Endothelial cell of umbilical vein (primary cell): ENCODE results near the gene TOPORS. TPM values are rescaled to one million over a fixed set of nuclear protein-coding genes. Genes with fewer than 3 reads are reported as not detected.

Source experiments
- BruUV-seq: library from RNA; stranded (reverse); fragments of 400-500 nt; replicated peaks from 2 replicates; lab custom pipeline; 2021; lab: Mats Ljungman, UMichigan
- CTCF ChIA-PET: fragments of 300-600, 350-600 bp; sonication (Branson Sonifier 250); formaldehyde crosslinking; loops from one replicate; lab custom pipeline; 2021; ENCODE audit warnings: antibody characterized with exemption, inconsistent platforms; lab: Charles Lee
- POLR2A ChIA-PET: fragments of 300-600, 350-600 bp; sonication (Branson Sonifier 250); formaldehyde crosslinking; loops from one replicate; lab custom pipeline; 2021; ENCODE audit warnings: antibody characterized with exemption, inconsistent platforms; lab: Charles Lee
- DNase-seq: peaks from one replicate; pipeline ENCODE4 v3.0.0-alpha.2; 2011; ENCODE audit warnings: low read depth, low spot score
- FAIRE-seq: peaks from 2 replicates; lab custom pipeline; 2011; peaks lifted over from hg19 to GRCh38; lab: Jason Lieb, UNC
- H2AFZ ChIP-seq: 2 replicates; pipeline ENCODE4 v1.6.0; 2012; ENCODE audit warnings: low read depth, low read length, control low read depth, inconsistent platforms
- H3K27ac ChIP-seq: 2 replicates; pipeline ENCODE4 v1.5.1; 2011; ENCODE audit warnings: low read depth, mild to moderate bottlenecking, control low read depth, low read length, moderate library complexity; ENCODE audit not compliant: insufficient read depth
- H3K27me3 ChIP-seq, 2 experiments: 2 replicates each; pipeline versions ENCODE4 v1.6.0 to v1.6.1; 2011; ENCODE audit warnings: low read length in 2 of 2, mixed read lengths in 1 of 2; ENCODE audit not compliant: control insufficient read depth in 2 of 2, insufficient read depth in 2 of 2
- H3K36me3 ChIP-seq, 2 experiments: 2 replicates in 1 of 2; 3 replicates in 1 of 2; pipeline ENCODE4 v1.5.1; 2011; ENCODE audit warnings: low read length in 2 of 2, mild to moderate bottlenecking in 1 of 2, moderate library complexity in 1 of 2; ENCODE audit not compliant: control insufficient read depth in 2 of 2, insufficient read depth in 2 of 2; ENCODE audit errors: extremely low read depth in 1 of 2
- H3K4me1 ChIP-seq: 3 replicates; pipeline ENCODE4 v1.5.1; 2011; ENCODE audit warnings: mild to moderate bottlenecking, low read length; ENCODE audit not compliant: control insufficient read depth, insufficient read depth; ENCODE audit errors: extremely low read depth
- H3K4me2 ChIP-seq: 2 replicates; pipeline ENCODE4 v1.6.1; 2011; ENCODE audit warnings: low read length, control low read depth, mixed read lengths; ENCODE audit not compliant: insufficient read depth
- H3K4me3 ChIP-seq, 3 experiments: fragments of 200-600 bp in 1 of 3; sonication (generic), shearing (Covaris generic) in 1 of 3; replicated peaks in 1 of 3; 2 replicates each; pipeline ENCODE4 v1.5.1; 2011 to 2016; ENCODE audit warnings: control low read depth in 3 of 3, low read length in 3 of 3, mild to moderate bottlenecking in 2 of 3, inconsistent platforms in 1 of 3, low read depth in 1 of 3, moderate library complexity in 1 of 3; ENCODE audit not compliant: insufficient read depth in 1 of 3
- H3K79me2 ChIP-seq: 2 replicates; pipeline ENCODE4 v1.6.0; 2012; ENCODE audit warnings: low read length, inconsistent platforms; ENCODE audit not compliant: control insufficient read depth, insufficient read depth
- H3K9ac ChIP-seq: replicated peaks from 2 replicates; pipeline ENCODE3; 2011; ENCODE audit warnings: low read length, control low read depth; ENCODE audit not compliant: insufficient read depth; ENCODE audit errors: extremely low read depth
- H3K9me1 ChIP-seq: replicated peaks from 3 replicates; pipeline ENCODE4 v1.6.0; 2011; ENCODE audit warnings: mild to moderate bottlenecking, low read length; ENCODE audit not compliant: control insufficient read depth, insufficient read depth; ENCODE audit errors: extremely low read depth
- H3K9me3 ChIP-seq: replicated peaks from 2 replicates; pipeline ENCODE4 v1.5.1; 2012; ENCODE audit warnings: low read length, inconsistent platforms; ENCODE audit not compliant: control insufficient read depth, insufficient read depth
- H4K20me1 ChIP-seq: replicated peaks from 2 replicates; pipeline ENCODE3; 2011; ENCODE audit warnings: mild to moderate bottlenecking, low read length; ENCODE audit not compliant: control insufficient read depth, insufficient read depth; ENCODE audit errors: extremely low read depth
- CTCF ChIP-seq, 2 donors: IDR thresholded peaks; 1 replicate in 1 of 2; 2 replicates in 1 of 2; pipeline ENCODE4 v1.5.1; 2011; ENCODE audit warnings: low read length in 2 of 2, mild to moderate bottlenecking in 2 of 2, moderate library complexity in 2 of 2, control low read depth in 1 of 2, inconsistent platforms in 1 of 2, low read depth in 1 of 2; ENCODE audit not compliant: insufficient read depth in 1 of 2; ENCODE audit errors: extremely low read depth in 1 of 2
- EZH2 ChIP-seq: IDR thresholded peaks from 2 replicates; pipeline ENCODE4 v1.6.1; 2012; ENCODE audit warnings: borderline replicate concordance, low read depth, mild to moderate bottlenecking, moderate library complexity, low read length, inconsistent platforms; ENCODE audit not compliant: severe bottlenecking
- FOS ChIP-seq: IDR thresholded peaks from 2 replicates; pipeline ENCODE4 v1.6.1; 2011; ENCODE audit warnings: mild to moderate bottlenecking, low read length, moderate library complexity, borderline replicate concordance; ENCODE audit not compliant: insufficient read depth
- GATA2 ChIP-seq: IDR thresholded peaks from 2 replicates; pipeline ENCODE4 v1.7.0; 2011; ENCODE audit warnings: low read depth, mild to moderate bottlenecking, moderate library complexity, mixed read lengths, low read length; ENCODE audit not compliant: insufficient read length, insufficient read depth
- JUN ChIP-seq: IDR thresholded peaks from 2 replicates; pipeline ENCODE4 v1.6.1; 2011; ENCODE audit warnings: borderline replicate concordance, low read depth; ENCODE audit not compliant: insufficient read length, insufficient read depth
- MAX ChIP-seq: IDR thresholded peaks from 2 replicates; pipeline ENCODE4 v1.6.1; 2011; ENCODE audit not compliant: insufficient read depth, insufficient read length
- MYC ChIP-seq: IDR thresholded peaks from one replicate; pipeline ENCODE4 v1.6.1; 2011; ENCODE audit warnings: mild to moderate bottlenecking, low read depth, low read length
- POLR2A ChIP-seq: IDR thresholded peaks from 2 replicates; pipeline ENCODE4 v1.6.1; 2012; ENCODE audit warnings: low read depth, mild to moderate bottlenecking, control low read depth, low read length
- POLR2AphosphoS5 ChIP-seq: IDR thresholded peaks from 2 replicates; pipeline ENCODE4 v1.6.1; 2012; ENCODE audit warnings: low read depth, mild to moderate bottlenecking, control low read depth, low read length, moderate library complexity; ENCODE audit not compliant: insufficient read depth
- dilution Hi-C: fragments of 300-500 bp; cut with MboI; formaldehyde crosslinking; loops from one replicate; pipeline ENCODE4 v1.15.0; 2019; ENCODE audit warnings: low sequenced_read_pairs; ENCODE audit not compliant: extremely low pct_ligation_motif_present
- intact Hi-C: fragments of 100-400 bp; cut with micrococcal nuclease; formaldehyde crosslinking; loops from one replicate; pipeline ENCODE4 v1.10.0; 2022
- polyA plus RNA-seq, 4 experiments: library from polyadenylated mRNA; depleted of rRNA in 3 of 4; stranded (reverse) in 3 of 4; unstranded in 1 of 4; fragments of >200 nt; gene quantifications; 2 replicates each; pipeline versions ENCODE4 v1.2.1 to v1.2.3, GENCODE V29; 2011 to 2012; ENCODE audit warnings: missing spikeins in 1 of 4
- total RNA-seq: library from RNA; stranded (reverse); gene quantifications from 2 replicates; pipeline ENCODE4 v1.2.3, GENCODE V29; 2021

Gene TOPORS
- total and polyA plus RNA-seq, 2 donors (not counting 3 experiments of a cell fraction or from before 2014, with no cell fraction given) = 6.1 to 16.2 TPM

GRCh38 chr9:32554107-32554506 lies 1.7 kb upstream of the TOPORS start:
- CTCF ChIA-PET = interaction anchor here (1.0 to 4.1 kb wide), 4 partner anchors 18 to 175 kb away, joined by 3 to 22 read pairs (median 4); partner anchors contain the start of gene RIGI
- dilution Hi-C loops = loop anchor here (25.0 kb wide), 1 partner anchor 167 kb away; the partner anchor contains the start of gene ACO1
- no peak overlapping the region for H2AFZ ChIP-seq
- no peak overlapping the region for H3K4me3 ChIP-seq
- POLR2A ChIA-PET = no interaction called here
- H3K9me1 ChIP-seq = no peaks in the 10 kb centered on the region
- no peak overlapping the region for H3K9ac ChIP-seq
- H4K20me1 ChIP-seq = no peaks in the 10 kb centered on the region
- TF ChIP-seq MYC = no peak
- TF ChIP-seq MAX = no peak
- TF ChIP-seq POLR2A = no peak
- no peak for TF ChIP-seq FOS
- TF ChIP-seq JUN = no peak
- no peak for TF ChIP-seq POLR2AphosphoS5
- no peak for TF ChIP-seq GATA2
- TF ChIP-seq CTCF (IDR thresholded peaks at IDR 0.05; ENCODE audit: extremely low read depth in 1 of 2, insufficient read depth in 1 of 2, low read depth in 1 of 2, low read length in 2 of 2) = no peak
- no peak for TF ChIP-seq EZH2
- H3K36me3 ChIP-seq = no peaks in the 10 kb centered on the region
- peaks cover 17% of the 10 kb centered on the region for H3K4me1 ChIP-seq
- H3K4me2 ChIP-seq = no peak overlapping the region
- peaks cover 30% of the 10 kb centered on the region for H3K79me2 ChIP-seq
- BruUV-seq = no TSS peak
- no peak for FAIRE-seq
- no peak overlapping the region for H3K27ac ChIP-seq
- no peaks in the 10 kb centered on the region for H3K27me3 ChIP-seq
- H3K9me3 ChIP-seq = no peaks in the 10 kb centered on the region
- DNase-seq = peak; percentile 41
- intact Hi-C loops = no loop called here
